NT2/D1 (cell line): ENCODE results near the gene ROBO3.

Experiments used
- SUZ12 ChIP-seq: IDR thresholded peaks from 2 replicates; pipeline ENCODE4 v1.6.1; 2011; ENCODE audit not compliant: insufficient read length, insufficient read depth; ENCODE audit errors: extremely low read depth
- YY1 ChIP-seq: IDR thresholded peaks from 2 replicates; pipeline ENCODE4 v1.6.1; 2011; ENCODE audit not compliant: insufficient read length, insufficient read depth
- ZNF274 ChIP-seq: IDR thresholded peaks from 2 replicates; pipeline ENCODE4 v1.6.1; 2011; ENCODE audit warnings: mild to moderate bottlenecking, low read depth, low read length

- TF ChIP-seq ZNF274 (no peak), SUZ12 (no peak), YY1 (no peak)
These were observed 5.2 kb downstream of the ROBO3 start for GRCh38 chr11:124870430-124870829.
